Measurements from ENCODE around the gene ADAMTS12.

Gene ADAMTS12

GRCh38 chr5:33527696-33528095, 364.1 kb downstream of the ADAMTS12 start:
- TF ChIP-seq GATA3 (IDR thresholded peaks at IDR 0.05; ENCODE audit: low read depth, low read length) (no peak), GATA2 (IDR thresholded peaks at IDR 0.05; ENCODE audit: low read depth, low read length) (no peak)

GRCh38 chr5:33526755-33527154, 365.0 kb downstream of the ADAMTS12 start:
- TF ChIP-seq GATA3 (IDR thresholded peaks at IDR 0.05; ENCODE audit: low read depth, low read length) (no peak), GATA2 (IDR thresholded peaks at IDR 0.05; ENCODE audit: low read depth, low read length) (no peak)

GRCh38 chr5:33524476-33524875, 367.3 kb downstream of the ADAMTS12 start:
- no peak for TF ChIP-seq GATA2 (IDR thresholded peaks at IDR 0.05; ENCODE audit: low read depth, low read length)
- TF ChIP-seq GATA3 (IDR thresholded peaks at IDR 0.05; ENCODE audit: low read depth, low read length): no peak

GRCh38 chr5:33523208-33523771, 368.5 kb downstream of the ADAMTS12 start:
- TF ChIP-seq GATA3 (IDR thresholded peaks at IDR 0.05; ENCODE audit: low read depth, low read length) (no peak), GATA2 (IDR thresholded peaks at IDR 0.05; ENCODE audit: low read depth, low read length) (no peak)

- TF ChIP-seq GATA3 (IDR thresholded peaks at IDR 0.05; ENCODE audit: low read depth, low read length) (no peak), GATA2 (IDR thresholded peaks at IDR 0.05; ENCODE audit: low read depth, low read length) (no peak)
Measured at GRCh38 chr5:33516421-33516820, 375.4 kb downstream of the ADAMTS12 start.

GRCh38 chr5:33513462-33514185, 378.2 kb downstream of the ADAMTS12 start:
- TF ChIP-seq GATA2 (IDR thresholded peaks at IDR 0.05; ENCODE audit: low read depth, low read length): no peak
- TF ChIP-seq GATA3 (IDR thresholded peaks at IDR 0.05; ENCODE audit: low read depth, low read length): no peak

- TF ChIP-seq GATA3 (IDR thresholded peaks at IDR 0.05; ENCODE audit: low read depth, low read length) (no peak), GATA2 (IDR thresholded peaks at IDR 0.05; ENCODE audit: low read depth, low read length) (no peak)
Measured at GRCh38 chr5:33509036-33509435, 382.8 kb downstream of the ADAMTS12 start.

GRCh38 chr5:33507426-33507825, 384.4 kb downstream of the ADAMTS12 start:
- TF ChIP-seq GATA2 (IDR thresholded peaks at IDR 0.05; ENCODE audit: low read depth, low read length) (no peak), GATA3 (IDR thresholded peaks at IDR 0.05; ENCODE audit: low read depth, low read length) (no peak)

GRCh38 chr5:33504570-33504969, 387.2 kb downstream of the ADAMTS12 start:
- no peak for TF ChIP-seq GATA3 (IDR thresholded peaks at IDR 0.05; ENCODE audit: low read depth, low read length)
- no peak for TF ChIP-seq GATA2 (IDR thresholded peaks at IDR 0.05; ENCODE audit: low read depth, low read length)

- TF ChIP-seq GATA2 (IDR thresholded peaks at IDR 0.05; ENCODE audit: low read depth, low read length) (no peak), GATA3 (IDR thresholded peaks at IDR 0.05; ENCODE audit: low read depth, low read length) (no peak)
Measured at GRCh38 chr5:33501899-33502298, 389.9 kb downstream of the ADAMTS12 start.

- TF ChIP-seq GATA2 (IDR thresholded peaks at IDR 0.05; ENCODE audit: low read depth, low read length) (no peak), GATA3 (IDR thresholded peaks at IDR 0.05; ENCODE audit: low read depth, low read length) (no peak)
Measured at GRCh38 chr5:33501260-33501659, 390.5 kb downstream of the ADAMTS12 start.

- no peak for TF ChIP-seq GATA2 (IDR thresholded peaks at IDR 0.05; ENCODE audit: low read depth, low read length)
- no peak for TF ChIP-seq GATA3 (IDR thresholded peaks at IDR 0.05; ENCODE audit: low read depth, low read length)
Measured at GRCh38 chr5:33494466-33494865, 397.3 kb downstream of the ADAMTS12 start.

GRCh38 chr5:33491941-33492340, 399.8 kb downstream of the ADAMTS12 start:
- TF ChIP-seq GATA3 (IDR thresholded peaks at IDR 0.05; ENCODE audit: low read depth, low read length) (no peak), GATA2 (IDR thresholded peaks at IDR 0.05; ENCODE audit: low read depth, low read length) (no peak)

GRCh38 chr5:33490071-33490665, 401.6 kb downstream of the ADAMTS12 start:
- TF ChIP-seq GATA3 (IDR thresholded peaks at IDR 0.05; ENCODE audit: low read depth, low read length): no peak
- TF ChIP-seq GATA2 (IDR thresholded peaks at IDR 0.05; ENCODE audit: low read depth, low read length): no peak

Data from SH-SY5Y (cell line).